Activated CD4-positive, alpha-beta memory T cell treated with anti-CD3 and anti-CD28 coated beads, Interleukin-2, amount 10 ng/mL, durations not matched to agents 7 days and 5 days (primary cell): ENCODE data around the gene MAPKBP1. TPM values are rescaled to one million over a fixed set of nuclear protein-coding genes. Genes with fewer than 3 reads are reported as not detected.

Experiments used
- CTCF ChIA-PET: fragments of 350-600 bp; sonication (Branson Sonifier 250); formaldehyde crosslinking; loops from one replicate; lab custom pipeline; 2021; ENCODE audit warnings: antibody characterized with exemption, inconsistent platforms; lab: Charles Lee
- POLR2A ChIA-PET: fragments of 350-600 bp; sonication (Branson Sonifier 250); formaldehyde crosslinking; loops from one replicate; lab custom pipeline; 2021; ENCODE audit warnings: antibody characterized with exemption; lab: Charles Lee
- DNase-seq: peaks from one replicate; pipeline ENCODE4 v3.0.0-alpha.2; 2020
- H3K27ac Mint-ChIP-seq: one replicate; pipeline ENCODE4 v1.8.0; 2021; ENCODE audit warnings: mild to moderate bottlenecking, mixed read lengths
- H3K27me3 Mint-ChIP-seq: one replicate; pipeline ENCODE4 v1.8.0; 2021; ENCODE audit warnings: mixed read lengths
- H3K36me3 Mint-ChIP-seq: one replicate; pipeline ENCODE4 v1.8.0; 2021; ENCODE audit warnings: low read depth, mixed read lengths
- H3K4me1 Mint-ChIP-seq: one replicate; pipeline ENCODE4 v1.8.0; 2021; ENCODE audit warnings: mixed read lengths
- H3K4me3 Mint-ChIP-seq: one replicate; pipeline ENCODE4 v1.8.0; 2021; ENCODE audit warnings: mild to moderate bottlenecking, mixed read lengths
- H3K9me3 Mint-ChIP-seq: one replicate; pipeline ENCODE4 v1.8.0; 2021; ENCODE audit warnings: mixed read lengths
- total RNA-seq, 2 experiments: library from RNA; stranded (reverse); gene quantifications; one replicate each; pipeline ENCODE4 v1.2.3, GENCODE V29; 2021

The MAPKBP1 gene
- total RNA-seq, 2 experiments from 2014 or later: 28.9 to 31.6 TPM

- peaks cover 50% of the 10 kb centered on the region for H3K4me1 Mint-ChIP-seq
- H3K27me3 Mint-ChIP-seq: no peaks in the 10 kb centered on the region
- DNase-seq: no peak
- H3K9me3 Mint-ChIP-seq: no peaks in the 10 kb centered on the region
- H3K27ac Mint-ChIP-seq: peak overlapping the region; percentile 95
- CTCF ChIA-PET: interaction anchor here (0.6 to 11.6 kb wide), 57 partner anchors 10 to 1184 kb away, joined by 3 to 270 read pairs (median 6); partner anchors contain the start of genes EHD4 and JMJD7
- POLR2A ChIA-PET: interaction anchor here (1.0 to 5.6 kb wide), 15 partner anchors 8 to 287 kb away, joined by 3 to 59 read pairs (median 11); partner anchors contain the start of genes EHD4, LTK and MGA
- peak overlapping the region; percentile 94 for H3K4me3 Mint-ChIP-seq
- H3K36me3 Mint-ChIP-seq: peaks cover 6% of the 10 kb centered on the region
Observed at GRCh38 chr15:41773332-41773728, 954 bp upstream of the MAPKBP1 start.

DNA sequence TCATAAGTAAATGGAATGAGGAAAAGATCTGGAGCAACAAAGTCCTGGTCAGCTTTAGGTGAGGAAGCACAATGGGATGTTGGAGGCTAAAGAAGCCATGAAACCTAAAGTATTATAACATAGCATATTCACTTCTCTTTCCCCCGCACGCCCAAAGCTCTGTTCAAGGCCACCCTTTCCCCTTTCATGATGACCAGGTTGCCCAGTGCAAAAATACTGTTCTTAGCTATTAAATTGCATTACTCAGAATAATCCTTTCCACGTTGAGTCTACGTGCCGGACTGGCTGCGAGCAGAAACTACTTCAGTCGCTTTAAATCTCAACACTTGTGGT is 589 bp upstream of the MAPKBP1 start:
- Mint-ChIP-seq H3K4me1 (peaks cover 54% of the 10 kb centered on the region), H3K27me3 (no peaks in the 10 kb centered on the region), H3K36me3 (peaks cover 6% of the 10 kb centered on the region), H3K9me3 (no peaks in the 10 kb centered on the region), H3K27ac (peak overlapping the region; percentile 95), H3K4me3 (peak overlapping the region; percentile 94)
- CTCF ChIA-PET: interaction anchor here (0.6 to 11.6 kb wide), 62 partner anchors 9 to 1184 kb away, joined by 3 to 270 read pairs (median 6); partner anchors contain the start of genes EHD4 and JMJD7
- no peak for DNase-seq
- POLR2A ChIA-PET: interaction anchor here (0.7 to 5.6 kb wide), 17 partner anchors 9 to 434 kb away, joined by 3 to 59 read pairs (median 7); partner anchors contain the start of genes EHD4, LTK and MGA

DNA sequence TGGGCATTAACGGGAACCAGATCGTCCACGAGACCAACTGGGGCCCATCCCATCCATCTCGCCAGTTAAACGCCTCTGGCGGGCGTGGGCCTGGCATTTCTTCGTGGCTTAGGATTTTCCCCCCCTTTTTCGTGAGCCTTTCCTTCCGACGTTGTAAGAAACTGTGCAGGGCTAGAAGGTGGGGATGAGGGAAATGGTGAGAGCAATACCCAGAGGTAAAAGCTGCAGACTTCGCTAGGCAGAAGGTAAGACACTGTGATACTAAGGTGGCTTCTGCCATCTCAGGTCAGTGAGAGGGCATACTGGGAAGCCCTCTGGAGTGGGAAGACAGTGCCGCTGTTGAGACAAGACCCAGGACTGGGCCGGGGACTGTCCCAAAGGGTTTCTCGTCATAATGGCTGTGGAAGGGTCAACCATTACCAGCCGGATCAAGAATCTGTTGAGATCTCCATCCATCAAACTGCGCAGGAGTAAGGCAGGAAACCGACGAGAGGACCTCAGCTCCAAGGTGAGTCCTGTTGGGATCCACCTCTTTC is 666 bp downstream of the MAPKBP1 start:
- Mint-ChIP-seq H3K9me3 (no peaks in the 10 kb centered on the region), H3K27me3 (no peaks in the 10 kb centered on the region), H3K4me3 (peak overlapping the region; percentile 94), H3K4me1 (peaks cover 65% of the 10 kb centered on the region), H3K36me3 (peaks cover 9% of the 10 kb centered on the region), H3K27ac (peak overlapping the region; percentile 95)
- ChIA-PET CTCF (interaction anchor here (0.5 to 11.6 kb wide), 42 partner anchors 9 to 321 kb away, joined by 3 to 270 read pairs (median 6); partner anchors contain the start of gene JMJD7), POLR2A (interaction anchor here (0.6 to 5.6 kb wide), 14 partner anchors 9 to 715 kb away, joined by 3 to 59 read pairs (median 7); partner anchors contain the start of genes EHD4, MGA and ZNF106)
- DNase-seq: peak; percentile 23

GRCh38 chr15:41775651-41776050 is 1.4 kb downstream of the MAPKBP1 start:
- peak overlapping the region; percentile 94 for H3K4me3 Mint-ChIP-seq
- no peaks in the 10 kb centered on the region for H3K27me3 Mint-ChIP-seq
- DNase-seq: no peak
- ChIA-PET POLR2A (interaction anchor here (2.5 to 5.6 kb wide), 2 partner anchors 35 to 120 kb away, joined by 11 to 59 read pairs; no protein-coding TSS in a partner anchor), CTCF (interaction anchor here (0.5 to 11.6 kb wide), 7 partner anchors 8 to 129 kb away, joined by 3 to 270 read pairs (median 36); no protein-coding TSS in a partner anchor)
- H3K4me1 Mint-ChIP-seq: peaks cover 72% of the 10 kb centered on the region
- H3K36me3 Mint-ChIP-seq: peaks cover 11% of the 10 kb centered on the region
- H3K9me3 Mint-ChIP-seq: no peaks in the 10 kb centered on the region
- H3K27ac Mint-ChIP-seq: peak overlapping the region; percentile 95

DNA sequence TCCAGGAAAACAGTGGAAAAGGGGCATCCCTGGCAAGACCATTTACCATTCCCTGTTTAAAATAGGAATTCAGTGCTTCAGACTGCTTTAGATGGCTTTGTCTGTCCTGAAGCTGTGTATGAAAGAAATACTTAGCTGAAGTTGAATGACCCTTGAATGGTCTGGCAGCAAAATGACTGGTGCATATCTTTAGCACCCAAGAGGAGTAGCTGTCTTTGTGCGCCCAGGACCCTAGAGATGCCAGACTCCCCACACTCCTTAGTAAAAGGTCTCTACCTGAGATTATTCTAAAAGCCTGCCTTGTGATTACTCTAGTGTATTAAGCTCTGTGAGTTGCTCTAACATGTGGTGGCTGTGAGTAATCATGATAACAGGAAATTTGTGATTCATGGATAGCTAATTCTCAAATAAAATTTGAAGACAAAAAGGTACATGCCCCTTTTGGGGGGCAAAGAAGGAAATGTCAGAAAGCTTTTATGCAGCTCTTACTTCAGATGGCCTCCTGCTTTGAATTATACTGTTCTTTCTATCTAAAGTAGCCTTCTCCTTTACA is 3.2 kb downstream of the MAPKBP1 start:
- Mint-ChIP-seq H3K4me1 (peaks cover 74% of the 10 kb centered on the region), H3K27ac (no peak overlapping the region), H3K9me3 (no peaks in the 10 kb centered on the region), H3K4me3 (no peak overlapping the region), H3K27me3 (no peaks in the 10 kb centered on the region), H3K36me3 (peaks cover 12% of the 10 kb centered on the region)
- ChIA-PET POLR2A (interaction anchor here (0.8 to 5.6 kb wide), 4 partner anchors 13 to 43 kb away, joined by 3 to 59 read pairs (median 4); no protein-coding TSS in a partner anchor), CTCF (interaction anchor here (0.7 to 11.6 kb wide), 7 partner anchors 10 to 380 kb away, joined by 3 to 270 read pairs (median 4); no protein-coding TSS in a partner anchor)
- DNase-seq: no peak

DNA sequence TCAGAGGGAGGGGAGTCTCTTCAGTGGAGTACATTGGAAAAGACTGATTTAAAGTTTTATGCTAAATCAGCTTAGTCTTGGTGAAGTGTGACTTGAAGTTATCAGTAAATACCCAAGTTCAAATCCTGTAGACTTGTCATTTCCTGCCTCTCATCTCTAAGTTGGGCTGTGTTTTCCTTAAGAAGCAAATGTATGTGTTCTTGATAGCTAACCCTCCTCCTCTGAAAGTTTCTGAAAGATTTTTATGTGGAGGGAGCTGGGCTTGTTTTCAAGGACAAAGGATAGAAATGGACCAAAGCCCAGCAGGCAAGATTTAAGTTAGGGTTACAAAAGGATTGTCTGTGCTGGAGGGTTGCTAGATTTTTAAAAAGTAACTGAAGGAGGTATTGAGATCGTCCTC is 4.2 kb downstream of the MAPKBP1 start:
- Mint-ChIP-seq H3K4me1 (peaks cover 69% of the 10 kb centered on the region), H3K36me3 (peaks cover 18% of the 10 kb centered on the region), H3K27ac (no peak overlapping the region), H3K27me3 (no peaks in the 10 kb centered on the region), H3K4me3 (no peak overlapping the region), H3K9me3 (no peaks in the 10 kb centered on the region)
- DNase-seq: no peak
- POLR2A ChIA-PET: interaction anchor here (0.8 to 1.5 kb wide), 5 partner anchors 12 to 32 kb away, joined by 3 to 4 read pairs (median 3); no protein-coding TSS in a partner anchor
- CTCF ChIA-PET: interaction anchor here (2.5 to 11.6 kb wide), 2 partner anchors 33 to 126 kb away, joined by 17 to 270 read pairs; no protein-coding TSS in a partner anchor

DNA sequence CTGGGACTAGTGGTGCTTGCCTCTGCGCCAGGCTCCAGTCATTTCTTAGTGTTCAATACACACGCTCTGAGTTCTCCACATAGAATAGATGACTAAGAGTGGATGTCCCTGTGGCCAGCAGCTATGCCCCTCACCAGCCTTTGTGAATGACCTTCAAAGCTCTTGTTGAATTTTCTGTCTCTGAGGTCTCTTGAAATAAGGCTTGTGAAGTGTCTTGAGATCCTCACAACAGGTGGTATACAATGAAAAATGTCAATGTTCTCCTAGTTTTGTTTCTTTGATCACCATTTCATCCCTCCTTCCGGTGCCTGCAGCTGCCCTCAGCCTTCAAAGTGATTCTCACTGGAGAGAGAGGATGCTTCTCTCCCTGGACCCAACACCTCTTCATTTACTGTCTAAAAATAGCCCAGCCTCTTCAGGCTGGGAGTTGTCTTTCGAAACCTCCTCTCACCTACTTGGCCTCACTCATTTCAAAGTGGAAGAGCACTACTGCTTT is 5.4 kb downstream of the MAPKBP1 start:
- ChIA-PET POLR2A (interaction anchor here (0.9 to 1.5 kb wide), 3 partner anchors 10 to 116 kb away, joined by 3 to 7 read pairs (median 3); no protein-coding TSS in a partner anchor), CTCF (interaction anchor here (0.6 to 11.6 kb wide), 2 partner anchors 32 to 685 kb away, joined by 6 to 270 read pairs; no protein-coding TSS in a partner anchor)
- Mint-ChIP-seq H3K27me3 (no peaks in the 10 kb centered on the region), H3K4me3 (no peak overlapping the region), H3K4me1 (peaks cover 64% of the 10 kb centered on the region), H3K27ac (peak overlapping the region; percentile 37), H3K36me3 (peaks cover 22% of the 10 kb centered on the region), H3K9me3 (peaks cover 3% of the 10 kb centered on the region)
- no peak for DNase-seq

GRCh38 chr15:41780266-41780665 is 6.0 kb downstream of the MAPKBP1 start:
- Mint-ChIP-seq H3K27ac (peak overlapping the region; percentile 37), H3K27me3 (no peaks in the 10 kb centered on the region), H3K4me3 (no peak overlapping the region), H3K4me1 (peaks cover 60% of the 10 kb centered on the region), H3K36me3 (peaks cover 24% of the 10 kb centered on the region), H3K9me3 (peaks cover 3% of the 10 kb centered on the region)
- ChIA-PET CTCF (interaction anchor here (0.7 to 11.6 kb wide), 2 partner anchors 31 to 124 kb away, joined by 3 to 270 read pairs; no protein-coding TSS in a partner anchor), POLR2A (interaction anchor here (0.9 to 1.1 kb wide), 2 partner anchors 9 to 115 kb away, joined by 3 to 7 read pairs; no protein-coding TSS in a partner anchor)
- no peak for DNase-seq

DNA sequence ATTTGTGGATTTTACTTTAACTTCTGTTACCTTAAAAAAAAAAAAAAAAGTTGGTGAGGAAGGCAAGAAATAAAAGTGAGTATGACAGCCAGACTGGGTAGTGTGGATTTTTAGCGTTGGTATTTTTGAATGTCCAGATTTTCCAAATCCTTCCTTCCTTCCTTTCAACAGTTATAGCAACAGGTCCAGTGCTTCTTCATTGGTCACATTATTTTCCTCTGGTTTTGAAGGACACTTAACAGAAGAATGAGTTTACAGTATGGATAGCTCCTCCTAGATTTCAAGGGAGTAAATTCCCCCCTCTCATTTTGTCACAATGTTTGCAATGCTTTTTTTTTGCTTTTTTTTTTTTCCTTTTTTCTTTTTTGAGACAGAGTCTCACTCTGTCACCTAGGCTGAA is 6.4 kb downstream of the MAPKBP1 start:
- Mint-ChIP-seq H3K27me3 (no peaks in the 10 kb centered on the region), H3K36me3 (peaks cover 24% of the 10 kb centered on the region), H3K4me3 (no peak overlapping the region), H3K27ac (no peak overlapping the region), H3K9me3 (peaks cover 3% of the 10 kb centered on the region), H3K4me1 (peaks cover 55% of the 10 kb centered on the region)
- DNase-seq: no peak
- POLR2A ChIA-PET: interaction anchor here (0.9 to 1.1 kb wide), 2 partner anchors 9 to 115 kb away, joined by 3 to 7 read pairs; no protein-coding TSS in a partner anchor
- CTCF ChIA-PET: interaction anchor here (0.7 to 11.6 kb wide), 2 partner anchors 30 to 124 kb away, joined by 3 to 270 read pairs; no protein-coding TSS in a partner anchor

DNA sequence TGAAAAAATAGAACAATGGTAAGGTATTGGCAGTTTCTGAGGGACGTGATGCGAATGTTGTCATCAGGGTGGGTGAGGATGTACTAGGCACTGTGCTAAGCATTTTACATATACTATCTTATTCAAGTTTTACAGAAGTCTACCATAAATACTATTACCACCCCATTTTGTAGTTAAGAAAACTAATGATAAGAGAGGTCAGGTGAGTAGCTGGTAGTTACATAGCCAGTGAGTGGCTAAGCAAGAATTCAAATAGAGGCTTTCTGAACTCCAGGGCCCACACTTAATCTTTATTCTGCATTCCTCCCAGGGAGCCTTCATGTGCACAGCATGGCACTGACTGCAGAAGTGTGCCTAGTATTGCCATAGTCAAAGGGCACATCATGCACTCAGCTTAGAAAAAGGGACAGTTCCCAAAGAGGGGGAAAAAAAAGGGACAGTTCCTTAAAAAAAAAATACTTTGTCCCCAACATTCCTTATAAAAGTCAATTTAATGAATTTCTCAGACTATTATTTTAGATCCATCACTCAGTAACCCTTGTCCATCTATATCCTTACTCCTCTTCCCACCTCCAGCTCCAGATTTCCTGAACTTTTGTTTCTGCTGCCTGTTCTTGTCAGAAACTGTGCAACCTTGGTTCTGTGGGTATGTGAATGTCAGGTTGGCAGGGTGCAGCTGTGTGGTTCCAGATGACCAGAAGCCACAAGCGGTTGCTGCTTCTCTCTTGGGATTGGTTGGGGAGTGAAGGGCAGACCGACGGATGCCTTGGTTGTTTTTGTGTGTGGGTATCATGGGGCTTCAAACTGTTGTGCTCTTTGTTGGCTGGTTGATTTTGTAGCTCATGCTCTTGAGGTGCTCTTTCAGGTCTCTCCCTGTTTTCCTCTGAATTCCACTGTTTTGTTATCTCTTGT is 8.3 kb downstream of the MAPKBP1 start:
- ChIA-PET POLR2A (interaction anchor here (0.7 to 1.7 kb wide), 2 partner anchors 8 to 112 kb away, joined by 3 to 6 read pairs; partner anchors contain the start of gene MAPKBP1), CTCF (interaction anchor here (0.8 to 3.3 kb wide), 3 partner anchors 9 to 155 kb away, joined by 3 to 36 read pairs (median 12); partner anchors contain the start of gene MAPKBP1)
- H3K27ac Mint-ChIP-seq: no peak overlapping the region
- no peak for DNase-seq
- H3K4me1 Mint-ChIP-seq: peaks cover 40% of the 10 kb centered on the region
- no peak overlapping the region for H3K4me3 Mint-ChIP-seq
- peaks cover 22% of the 10 kb centered on the region for H3K36me3 Mint-ChIP-seq
- peaks cover 3% of the 10 kb centered on the region for H3K9me3 Mint-ChIP-seq
- H3K27me3 Mint-ChIP-seq: no peaks in the 10 kb centered on the region

GRCh38 chr15:41783296-41783695 is 9.0 kb downstream of the MAPKBP1 start:
- ChIA-PET CTCF (interaction anchor here (3.0 to 3.3 kb wide), 2 partner anchors 9 to 28 kb away, joined by 12 to 36 read pairs; partner anchors contain the start of gene MAPKBP1), POLR2A (interaction anchor here (0.7 to 1.7 kb wide), 2 partner anchors 9 to 111 kb away, joined by 3 to 6 read pairs; partner anchors contain the start of gene MAPKBP1)
- Mint-ChIP-seq H3K36me3 (peaks cover 22% of the 10 kb centered on the region), H3K27me3 (no peaks in the 10 kb centered on the region), H3K27ac (no peak overlapping the region), H3K4me3 (no peak overlapping the region), H3K4me1 (peaks cover 34% of the 10 kb centered on the region), H3K9me3 (peaks cover 3% of the 10 kb centered on the region)
- DNase-seq: no peak
